GM19043 (cell line): ENCODE data around the gene ARID5B.

ENCODE experiments used
- ATAC-seq: cut with Tn5 transposase; IDR thresholded peaks from one replicate; pipeline ENCODE4 v1.9.1; 2021; ENCODE audit warnings: low read depth; ENCODE audit not compliant: unreplicated experiment

Gene ARID5B

GRCh38 chr10:61904733-61905725 lies 3.5 kb downstream of the ARID5B start:
- ATAC-seq = peak; percentile 38

- ATAC-seq = no peak
Observed at GRCh38 chr10:61905837-61906561, 4.5 kb downstream of the ARID5B start.

GRCh38 chr10:61906562-61906901 lies 5.0 kb downstream of the ARID5B start:
- ATAC-seq = no peak

GRCh38 chr10:61907011-61907410 lies 5.5 kb downstream of the ARID5B start:
- no peak for ATAC-seq

GRCh38 chr10:61907587-61907986 lies 6.1 kb downstream of the ARID5B start:
- no peak for ATAC-seq

GRCh38 chr10:61910226-61910805 lies 8.8 kb downstream of the ARID5B start:
- no peak for ATAC-seq

- ATAC-seq = no peak
Observed at GRCh38 chr10:61910894-61911293, 9.4 kb downstream of the ARID5B start.

- ATAC-seq = no peak
Observed at GRCh38 chr10:61911425-61911824, 9.9 kb downstream of the ARID5B start.

- ATAC-seq = no peak
Observed at GRCh38 chr10:61912981-61913380, 11.5 kb downstream of the ARID5B start.

- no peak for ATAC-seq
Observed at GRCh38 chr10:61918140-61918539, 16.6 kb downstream of the ARID5B start.

GRCh38 chr10:61918989-61919388 lies 17.5 kb downstream of the ARID5B start:
- ATAC-seq = no peak

- no peak for ATAC-seq
Observed at GRCh38 chr10:61919646-61920215, 18.2 kb downstream of the ARID5B start.

GRCh38 chr10:61921143-61921542 lies 19.6 kb downstream of the ARID5B start:
- no peak for ATAC-seq

GRCh38 chr10:61923210-61923949 lies 21.9 kb downstream of the ARID5B start:
- ATAC-seq = no peak

- ATAC-seq = no peak
Observed at GRCh38 chr10:61923950-61924274, 22.4 kb downstream of the ARID5B start.

GRCh38 chr10:61929555-61929954 lies 28.1 kb downstream of the ARID5B start:
- ATAC-seq = no peak

- ATAC-seq = no peak
Observed at GRCh38 chr10:61931620-61932332, 30.3 kb downstream of the ARID5B start.

GRCh38 chr10:61933859-61934555 lies 32.5 kb downstream of the ARID5B start:
- no peak for ATAC-seq

GRCh38 chr10:61935077-61935476 lies 33.6 kb downstream of the ARID5B start:
- ATAC-seq = no peak
